Muscle layer of duodenum (tissue), 2 donors: ENCODE results near the gene PREX1.

Experiments used
- H3K27ac ChIP-seq: one replicate; pipeline ENCODE4 v1.7.0; 2013; ENCODE audit warnings: mild to moderate bottlenecking, low read length
- H3K27me3 ChIP-seq: one replicate; pipeline ENCODE4 v1.7.0; 2013; ENCODE audit warnings: low read depth, mild to moderate bottlenecking, control low read depth, low read length
- H3K36me3 ChIP-seq, 2 donors: one replicate each; pipeline ENCODE4 v1.7.0; 2013; ENCODE audit warnings: low read length in 2 of 2, control low read depth in 1 of 2, mild to moderate bottlenecking in 1 of 2; ENCODE audit not compliant: insufficient read depth in 2 of 2, control insufficient read depth in 1 of 2
- H3K4me1 ChIP-seq, 2 donors: one replicate each; pipeline ENCODE4 v1.7.0; 2013; ENCODE audit warnings: low read length in 2 of 2, mild to moderate bottlenecking in 2 of 2, control low read depth in 1 of 2, moderate library complexity in 1 of 2; ENCODE audit not compliant: insufficient read depth in 2 of 2, control insufficient read depth in 1 of 2
- H3K4me3 ChIP-seq, 2 donors: one replicate each; pipeline ENCODE4 v1.7.0; 2013; ENCODE audit warnings: low read length in 2 of 2, low read depth in 1 of 2, mild to moderate bottlenecking in 1 of 2
- H3K9me3 ChIP-seq, 2 donors: one replicate each; pipeline ENCODE4 v1.7.0; 2013; ENCODE audit warnings: low read length in 2 of 2, control low read depth in 1 of 2, mild to moderate bottlenecking in 1 of 2; ENCODE audit not compliant: control insufficient read depth in 1 of 2
- donor health status: healthy.

Gene PREX1

DNA sequence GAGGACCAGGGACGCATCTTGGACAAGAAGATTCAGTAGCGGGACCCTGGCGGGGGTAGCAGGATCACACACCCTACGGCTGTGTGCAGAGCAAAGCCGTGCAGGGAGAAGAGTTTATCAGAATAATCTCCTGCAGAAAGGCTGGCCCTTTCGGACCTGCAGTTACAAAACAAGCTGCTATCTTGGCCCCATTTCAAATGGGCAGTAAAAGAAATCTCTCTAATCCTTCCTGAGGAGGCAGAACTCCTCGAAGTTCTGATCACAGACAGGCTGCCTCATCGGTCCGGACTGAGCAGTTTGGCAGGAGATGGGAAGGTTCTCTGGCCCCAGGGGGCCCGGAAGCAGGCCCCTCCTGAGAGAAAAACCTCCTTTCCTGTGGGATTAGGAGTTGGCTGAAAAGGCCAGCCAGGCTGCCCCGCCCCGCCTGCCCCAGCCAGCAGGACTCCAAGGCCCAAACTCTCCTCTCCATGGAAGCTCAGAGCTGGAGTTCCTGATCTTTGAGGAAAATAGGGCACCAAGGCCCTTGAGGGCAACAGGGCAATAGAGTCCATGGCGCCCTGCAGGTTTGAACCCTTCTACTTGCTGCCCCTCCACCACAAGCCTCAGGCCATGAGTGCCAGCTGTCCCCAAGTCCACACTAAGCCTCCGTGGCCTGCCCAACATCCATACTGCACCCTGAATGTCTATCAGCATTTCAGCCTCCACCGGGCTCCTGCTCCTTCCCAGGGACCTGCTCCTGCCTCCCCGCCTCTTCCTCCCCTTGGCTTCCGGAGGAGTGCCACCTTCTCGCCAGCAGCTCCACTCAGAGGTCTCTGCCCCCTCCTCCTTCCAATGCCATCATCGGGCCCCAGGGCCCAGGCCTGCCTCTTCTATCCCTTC is 141.3 kb downstream of the PREX1 start:
- no peaks in the 10 kb centered on the region for H3K9me3 ChIP-seq
- H3K4me3 ChIP-seq, result no peak overlapping the region
- peaks cover 0 to 4% of the 10 kb centered on the region in 2 donors for H3K36me3 ChIP-seq
- H3K4me1 ChIP-seq, result peaks cover 24 to 40% of the 10 kb centered on the region in 2 donors
- H3K27me3 ChIP-seq, result no peaks in the 10 kb centered on the region
- no peak overlapping the region for H3K27ac ChIP-seq

DNA sequence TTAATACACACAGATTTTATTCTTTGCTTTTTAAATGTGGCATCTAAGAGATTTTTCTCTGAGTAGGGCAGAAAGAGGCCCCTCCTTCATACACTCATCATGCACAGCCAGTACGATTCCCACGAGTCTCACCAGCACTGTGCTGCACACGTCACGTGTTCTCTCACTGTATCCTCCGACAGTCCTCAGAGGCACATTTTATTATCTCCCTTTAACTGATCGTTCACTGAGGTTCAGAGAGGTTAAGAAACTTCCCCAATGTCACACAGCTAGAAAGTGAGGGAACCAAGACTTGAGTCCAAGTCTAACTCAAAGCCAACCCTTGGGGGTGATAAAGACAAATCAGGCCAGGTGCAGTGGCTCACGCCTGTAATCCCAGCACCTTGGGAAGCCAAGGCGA is 142.5 kb downstream of the PREX1 start:
- no peaks in the 10 kb centered on the region for H3K27me3 ChIP-seq
- no peaks in the 10 kb centered on the region for H3K9me3 ChIP-seq
- peaks cover 3 to 4% of the 10 kb centered on the region in 2 donors for H3K36me3 ChIP-seq
- H3K27ac ChIP-seq, result no peak overlapping the region
- H3K4me3 ChIP-seq, result no peak overlapping the region
- peaks cover 24 to 40% of the 10 kb centered on the region in 2 donors for H3K4me1 ChIP-seq

DNA sequence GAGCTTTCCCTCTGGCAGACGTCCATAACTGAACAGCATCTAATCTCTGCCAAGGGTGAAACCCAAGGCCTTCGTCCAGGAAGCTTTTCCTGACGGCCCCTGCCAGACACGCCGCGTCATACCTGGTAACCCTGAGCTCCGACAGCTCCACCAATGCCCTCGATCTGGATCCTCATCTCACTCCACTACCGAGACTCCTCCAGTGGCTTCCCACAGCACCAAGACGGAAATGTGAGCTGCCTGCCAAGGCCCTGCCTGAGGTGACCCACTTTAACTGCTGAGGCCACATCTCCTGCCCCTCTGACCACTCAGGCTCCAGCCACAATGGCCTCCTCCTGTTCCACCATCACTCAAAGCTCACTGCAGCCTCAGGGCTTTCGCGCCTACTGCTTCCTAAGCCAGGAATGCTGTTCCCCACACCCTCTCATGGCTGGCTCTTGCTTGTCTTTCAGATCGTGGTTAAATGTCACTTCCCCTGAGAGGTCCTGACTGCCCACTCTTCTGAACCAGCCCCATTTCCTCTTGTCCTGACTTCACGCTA is 143.2 kb downstream of the PREX1 start:
- H3K27ac ChIP-seq, result no peak overlapping the region
- peaks cover 4 to 10% of the 10 kb centered on the region in 2 donors for H3K36me3 ChIP-seq
- no peaks in the 10 kb centered on the region for H3K27me3 ChIP-seq
- H3K4me1 ChIP-seq, result peaks cover 24 to 40% of the 10 kb centered on the region in 2 donors
- H3K9me3 ChIP-seq, result no peaks in the 10 kb centered on the region
- no peak overlapping the region for H3K4me3 ChIP-seq

DNA sequence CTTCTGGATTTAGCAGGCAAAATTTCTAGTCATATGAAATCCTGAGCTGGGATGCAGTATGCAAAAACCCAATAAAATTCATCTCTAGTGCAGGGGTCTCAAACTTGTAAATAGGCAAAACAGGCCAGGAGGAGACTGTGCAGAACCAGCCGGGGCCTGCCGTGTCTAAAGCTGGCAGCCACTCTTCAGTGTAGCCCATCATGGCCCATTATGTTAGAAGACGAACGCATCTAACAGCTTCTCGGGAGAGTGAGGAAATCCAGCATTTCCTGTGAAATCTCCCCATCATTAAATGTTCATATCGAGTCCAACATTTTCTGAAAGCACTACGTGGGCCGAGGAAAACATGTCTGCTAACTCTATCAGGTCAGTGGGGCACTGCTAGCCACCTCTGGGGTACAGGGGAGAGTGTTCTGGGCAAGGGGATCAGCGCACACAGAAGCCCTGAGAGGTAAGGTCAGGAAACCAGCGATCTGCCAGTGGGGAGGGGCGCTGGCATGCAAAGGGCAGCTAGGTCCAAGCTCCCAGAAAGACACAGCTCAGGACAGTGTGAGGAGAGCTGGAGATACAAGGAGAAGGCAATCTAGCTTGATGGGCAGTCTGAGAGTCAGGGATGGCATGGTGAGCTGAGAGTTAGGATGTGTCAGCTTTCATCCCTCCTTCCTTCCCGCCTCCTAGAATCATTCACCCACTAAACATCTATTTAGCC is 144.2 kb downstream of the PREX1 start:
- Histone ChIP-seq H3K4me3 (no peak overlapping the region), H3K36me3 (peaks cover 10 to 18% of the 10 kb centered on the region in 2 donors), H3K27me3 (no peaks in the 10 kb centered on the region), H3K9me3 (no peaks in the 10 kb centered on the region), H3K27ac (peak overlapping the region; percentile 64), H3K4me1 (peaks cover 24 to 40% of the 10 kb centered on the region in 2 donors)

DNA sequence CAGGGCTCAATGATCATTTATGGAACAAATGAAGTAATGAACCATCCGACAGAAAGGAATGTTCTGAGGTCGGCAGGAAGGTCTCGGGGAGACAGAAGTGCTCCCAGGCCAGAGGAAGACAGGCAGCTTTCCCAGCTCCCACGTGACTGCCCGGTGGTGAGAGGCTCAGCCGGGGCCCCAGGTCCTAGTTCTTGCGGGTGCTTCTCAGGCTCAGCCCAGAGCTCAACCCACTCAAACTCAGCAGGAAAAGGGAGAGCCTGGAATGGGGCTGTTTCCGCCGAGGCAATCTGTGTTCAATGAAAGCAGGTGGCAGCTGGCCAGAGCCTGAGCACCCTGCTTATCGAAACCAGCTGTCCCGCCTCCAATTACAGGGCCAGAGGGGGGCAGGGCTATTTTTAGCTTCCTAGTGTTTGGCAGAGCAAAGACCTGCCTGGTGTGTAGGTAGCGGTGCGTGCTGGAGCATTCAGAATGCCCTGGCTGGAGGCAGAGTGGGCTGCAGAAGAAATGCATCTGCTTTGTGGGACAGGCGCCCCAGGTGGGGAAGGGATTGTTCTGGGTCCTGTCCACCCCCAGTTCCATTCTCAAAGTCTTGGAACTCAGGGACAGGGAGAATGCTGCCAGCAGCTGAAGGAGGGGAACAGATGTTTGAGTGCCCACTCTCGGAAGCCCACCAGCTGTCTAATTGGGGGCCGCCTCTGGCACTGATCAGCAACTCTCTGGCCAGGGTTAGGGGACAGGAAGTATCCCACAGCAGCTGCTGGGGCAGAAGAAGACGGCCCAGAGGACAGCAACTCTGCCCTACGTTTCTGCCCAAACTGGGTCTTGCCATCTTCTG is 145.1 kb downstream of the PREX1 start:
- Histone ChIP-seq H3K27ac (peak overlapping the region; percentile 64), H3K27me3 (no peaks in the 10 kb centered on the region), H3K9me3 (no peaks in the 10 kb centered on the region), H3K4me3 (peak overlapping the region in 1 of 2 donors; percentile 27), H3K36me3 (peaks cover 11 to 19% of the 10 kb centered on the region in 2 donors), H3K4me1 (peaks cover 24 to 40% of the 10 kb centered on the region in 2 donors)

DNA sequence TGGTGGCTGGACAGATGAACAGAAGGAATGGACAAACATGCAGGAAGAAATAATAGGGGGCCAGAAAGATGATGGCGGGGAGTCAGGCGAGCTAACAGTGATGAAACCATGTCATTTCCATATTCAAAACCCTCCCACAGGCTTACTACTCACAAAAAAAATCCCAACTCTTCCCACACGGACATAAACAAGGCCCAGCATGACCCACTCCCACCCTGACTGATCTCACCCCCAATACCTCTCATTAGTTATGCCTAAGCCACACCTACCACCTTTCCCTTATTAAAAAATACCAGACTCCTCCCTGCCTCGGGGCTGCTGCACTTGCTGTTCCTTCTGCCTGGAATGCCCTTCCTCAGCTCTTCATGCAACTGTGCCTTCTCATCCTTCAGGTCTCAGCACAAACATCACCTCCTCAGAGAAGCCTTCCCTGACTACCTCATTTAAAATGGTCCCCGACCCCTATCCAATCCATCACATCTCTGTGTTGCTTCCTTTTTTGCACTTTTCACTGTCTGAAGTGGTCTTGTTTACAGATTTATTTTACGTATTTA is 145.8 kb downstream of the PREX1 start:
- H3K4me3 ChIP-seq, result peak overlapping the region in 1 of 2 donors; percentile 27
- H3K36me3 ChIP-seq, result peaks cover 11 to 19% of the 10 kb centered on the region in 2 donors
- H3K27me3 ChIP-seq, result no peaks in the 10 kb centered on the region
- no peaks in the 10 kb centered on the region for H3K9me3 ChIP-seq
- peaks cover 24 to 37% of the 10 kb centered on the region in 2 donors for H3K4me1 ChIP-seq
- H3K27ac ChIP-seq, result peak overlapping the region; percentile 64

DNA sequence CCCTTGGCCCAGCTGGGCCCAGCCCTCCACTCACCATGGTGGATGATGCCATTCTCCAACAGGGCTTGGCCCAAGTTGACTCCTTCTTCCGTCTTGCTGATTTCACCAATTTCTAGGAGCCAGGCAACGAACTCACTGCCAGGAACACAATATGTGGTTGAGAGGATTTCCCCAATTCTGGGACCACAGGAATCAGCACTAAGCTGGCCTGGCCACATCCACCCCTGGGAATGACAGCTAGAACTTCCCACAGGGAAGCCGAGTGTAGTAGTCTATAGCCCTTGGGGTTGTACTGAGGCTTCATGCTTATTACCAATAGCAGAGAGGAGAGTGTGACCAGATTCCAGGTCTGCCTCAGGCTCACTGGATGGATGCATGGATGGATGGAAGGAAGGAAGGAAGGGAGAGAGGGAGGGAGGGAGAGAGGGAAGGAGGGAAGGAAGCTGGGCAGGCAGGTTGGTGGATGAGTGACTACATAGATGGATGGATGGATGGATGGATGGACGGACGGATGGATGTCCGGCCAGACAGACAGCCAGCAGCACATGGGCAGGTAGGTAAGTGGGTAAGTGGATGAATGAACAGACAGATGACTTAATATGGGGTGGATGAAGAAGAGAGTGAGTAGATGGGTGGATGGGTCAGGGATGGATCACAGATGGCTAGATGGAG is 146.5 kb downstream of the PREX1 start:
- H3K4me1 ChIP-seq, result peaks cover 24 to 31% of the 10 kb centered on the region in 2 donors
- no peak overlapping the region for H3K4me3 ChIP-seq
- H3K27me3 ChIP-seq, result no peaks in the 10 kb centered on the region
- no peak overlapping the region for H3K27ac ChIP-seq
- peaks cover 12 to 19% of the 10 kb centered on the region in 2 donors for H3K36me3 ChIP-seq
- no peaks in the 10 kb centered on the region for H3K9me3 ChIP-seq

DNA sequence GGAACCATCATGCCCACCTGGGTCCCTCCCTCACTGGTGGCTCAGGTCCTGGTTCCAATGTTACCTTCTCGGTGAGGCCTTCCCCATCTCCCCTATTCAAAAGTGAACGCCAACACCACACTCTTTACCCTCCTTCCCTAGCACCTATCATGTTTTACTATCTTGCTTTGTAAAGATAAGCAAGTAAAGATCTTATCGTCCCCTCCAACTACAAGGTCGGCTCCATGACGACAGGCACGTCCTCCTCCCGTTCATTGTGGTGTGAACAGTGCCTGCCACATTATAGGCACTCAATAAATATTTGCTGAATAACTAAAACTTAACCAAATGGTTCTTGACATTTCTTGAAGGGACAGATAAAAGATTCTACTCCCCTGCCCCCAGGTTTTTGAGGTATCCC is 147.1 kb downstream of the PREX1 start:
- Histone ChIP-seq H3K4me3 (no peak overlapping the region), H3K36me3 (peaks cover 16 to 19% of the 10 kb centered on the region in 2 donors), H3K4me1 (peaks cover 18 to 26% of the 10 kb centered on the region in 2 donors)

DNA sequence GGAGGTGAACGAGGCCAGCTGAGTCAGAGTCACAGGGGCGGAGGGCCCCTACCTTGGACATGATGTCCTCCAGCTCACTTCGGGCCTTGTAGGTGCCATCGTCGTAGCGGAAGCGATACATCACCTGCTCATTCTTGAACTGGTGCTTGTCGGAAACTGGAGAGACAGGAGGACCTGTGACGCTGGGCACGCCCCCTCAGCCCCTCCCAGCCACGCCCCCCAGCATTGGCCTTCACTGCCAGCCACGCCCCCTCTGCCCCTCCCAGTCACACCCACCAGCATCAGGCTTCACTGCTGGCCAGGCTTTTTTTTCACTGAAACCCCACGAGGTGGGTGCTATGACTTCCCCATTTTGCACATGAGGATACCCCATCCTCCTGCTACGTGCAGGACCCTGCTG is 148.2 kb downstream of the PREX1 start:
- H3K27ac ChIP-seq, result no peak overlapping the region

More for the DNA sequence above, 147.1 kb downstream of the PREX1 start:
- no peaks in the 10 kb centered on the region for H3K27me3 ChIP-seq
- no peak overlapping the region for H3K27ac ChIP-seq
- no peaks in the 10 kb centered on the region for H3K9me3 ChIP-seq

DNA sequence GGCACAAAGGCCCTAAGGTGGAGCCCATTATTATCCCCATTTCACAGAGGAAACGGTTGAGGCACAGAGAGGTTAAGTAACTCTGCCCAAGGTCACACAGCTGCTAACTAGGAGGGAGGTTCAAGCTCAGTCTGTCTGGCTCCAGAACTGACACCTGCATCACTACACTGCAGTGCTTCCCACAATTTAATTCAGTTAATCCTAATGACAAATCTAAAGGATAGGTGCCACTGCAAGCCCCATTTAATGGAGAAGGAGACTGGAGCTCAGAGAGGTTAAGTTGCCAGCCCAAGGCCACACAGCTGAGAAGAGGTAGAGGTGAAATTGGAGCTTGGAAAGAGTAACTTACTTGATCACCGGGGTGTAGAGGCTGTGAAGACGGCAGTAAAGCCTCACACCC is 148.8 kb downstream of the PREX1 start:
- Histone ChIP-seq H3K4me3 (no peak overlapping the region), H3K9me3 (no peaks in the 10 kb centered on the region), H3K36me3 (peaks cover 19 to 20% of the 10 kb centered on the region in 2 donors), H3K4me1 (peaks cover 17 to 20% of the 10 kb centered on the region in 2 donors), H3K27ac (no peak overlapping the region), H3K27me3 (no peaks in the 10 kb centered on the region)

More for the DNA sequence above, 148.2 kb downstream of the PREX1 start:
- Histone ChIP-seq H3K9me3 (no peaks in the 10 kb centered on the region), H3K4me1 (peaks cover 17 to 26% of the 10 kb centered on the region in 2 donors), H3K4me3 (no peak overlapping the region), H3K27me3 (no peaks in the 10 kb centered on the region), H3K36me3 (peaks cover 19 to 20% of the 10 kb centered on the region in 2 donors)
